Activated CD4-positive, alpha-beta memory T cell treated with anti-CD3 and anti-CD28 coated beads for 36 hours (primary cell): Measurements from ENCODE around the gene PARD3B. TPM values are rescaled to one million over a fixed set of nuclear protein-coding genes. Genes with fewer than 3 reads are reported as not detected.

Source experiments
- CTCF ChIA-PET: fragments of 350-600 bp; sonication (Branson Sonifier 250); formaldehyde crosslinking; loops from one replicate; lab custom pipeline; 2021; ENCODE audit warnings: antibody characterized with exemption, inconsistent platforms; lab: Charles Lee
- POLR2A ChIA-PET: fragments of 350-600 bp; sonication (Branson Sonifier 250); formaldehyde crosslinking; loops from one replicate; lab custom pipeline; 2021; ENCODE audit warnings: antibody characterized with exemption; lab: Charles Lee
- DNase-seq: peaks from one replicate; pipeline ENCODE4 v3.0.0-alpha.2; 2020
- H3K27ac Mint-ChIP-seq: one replicate; pipeline ENCODE4 v1.8.0; 2021; ENCODE audit warnings: mixed read lengths
- H3K27me3 Mint-ChIP-seq: one replicate; pipeline ENCODE4 v1.8.0; 2021; ENCODE audit warnings: mixed read lengths
- H3K36me3 Mint-ChIP-seq: one replicate; pipeline ENCODE4 v1.8.0; 2021; ENCODE audit warnings: mixed read lengths
- H3K4me1 Mint-ChIP-seq: one replicate; pipeline ENCODE4 v1.8.0; 2021; ENCODE audit warnings: low read depth, mixed read lengths
- H3K4me3 Mint-ChIP-seq: one replicate; pipeline ENCODE4 v1.8.0; 2021; ENCODE audit warnings: mild to moderate bottlenecking, mixed read lengths
- H3K9me3 Mint-ChIP-seq: one replicate; pipeline ENCODE4 v1.8.0; 2021; ENCODE audit warnings: mixed read lengths
- intact Hi-C: fragments of 100-400 bp; cut with micrococcal nuclease; formaldehyde crosslinking; loops from one replicate; pipeline ENCODE4 v1.15.1; 2023
- total RNA-seq, 2 experiments: library from RNA; stranded (reverse); gene quantifications; one replicate each; pipeline ENCODE4 v1.2.3, GENCODE V29; 2021

Gene PARD3B
- total RNA-seq, 2 experiments from 2014 or later = 0.07 to 0.70 TPM

DNA sequence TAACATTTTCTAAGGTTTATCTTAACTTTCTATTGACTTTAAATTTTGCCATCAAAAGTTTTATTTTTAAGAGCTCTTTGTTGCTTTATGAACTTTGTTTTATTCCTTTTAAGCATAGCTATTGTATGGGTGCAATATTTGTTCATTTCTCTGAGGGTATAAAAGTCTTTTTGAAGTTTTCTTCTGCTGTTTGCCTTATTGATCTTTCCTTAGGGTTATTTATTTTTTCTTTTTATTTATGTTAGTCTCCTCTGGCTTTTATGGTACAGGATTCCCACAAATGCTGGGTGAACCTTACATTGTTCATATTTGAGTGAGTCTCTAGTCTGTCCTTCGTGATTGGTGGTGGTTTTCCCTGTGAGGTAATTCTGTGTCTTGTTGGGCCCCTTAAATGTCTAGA is 68.4 kb downstream of the PARD3B start:
- ChIA-PET CTCF (interaction anchor here (0.9 kb wide), 1 partner anchor 195 kb away, joined by 3 read pairs; no protein-coding TSS in a partner anchor), POLR2A (no interaction called here)
- Mint-ChIP-seq H3K4me3 (no peak overlapping the region), H3K27me3 (peaks cover 2% of the 10 kb centered on the region), H3K36me3 (no peaks in the 10 kb centered on the region), H3K4me1 (no peaks in the 10 kb centered on the region), H3K9me3 (no peaks in the 10 kb centered on the region), H3K27ac (no peak overlapping the region)
- intact Hi-C loops = no loop called here
- no peak for DNase-seq

DNA sequence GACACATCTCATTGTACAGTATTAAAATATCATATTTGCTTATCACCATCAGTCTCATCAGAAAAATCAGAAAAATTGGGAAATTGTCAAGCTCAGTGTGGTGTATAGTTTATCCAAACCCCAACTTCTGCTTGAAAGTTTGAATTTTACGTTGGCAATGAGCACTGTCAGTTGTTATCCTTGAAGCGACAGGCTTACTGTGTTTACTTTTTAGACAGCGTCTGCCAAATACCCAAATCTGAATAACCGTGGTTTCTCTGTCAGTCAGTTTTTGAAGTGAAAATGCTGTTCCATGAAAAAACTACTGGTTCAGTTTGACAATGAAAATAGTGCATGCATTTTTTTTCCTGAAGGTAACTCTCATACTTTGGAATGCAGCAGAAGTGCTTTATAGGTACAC is 70.2 kb downstream of the PARD3B start:
- ChIA-PET CTCF (no interaction called here), POLR2A (no interaction called here)
- no peaks in the 10 kb centered on the region for H3K4me1 Mint-ChIP-seq
- H3K9me3 Mint-ChIP-seq = no peaks in the 10 kb centered on the region
- peaks cover 4% of the 10 kb centered on the region for H3K27me3 Mint-ChIP-seq
- DNase-seq = no peak
- H3K4me3 Mint-ChIP-seq = no peak overlapping the region
- no peaks in the 10 kb centered on the region for H3K36me3 Mint-ChIP-seq
- H3K27ac Mint-ChIP-seq = no peak overlapping the region
- intact Hi-C loops = no loop called here

DNA sequence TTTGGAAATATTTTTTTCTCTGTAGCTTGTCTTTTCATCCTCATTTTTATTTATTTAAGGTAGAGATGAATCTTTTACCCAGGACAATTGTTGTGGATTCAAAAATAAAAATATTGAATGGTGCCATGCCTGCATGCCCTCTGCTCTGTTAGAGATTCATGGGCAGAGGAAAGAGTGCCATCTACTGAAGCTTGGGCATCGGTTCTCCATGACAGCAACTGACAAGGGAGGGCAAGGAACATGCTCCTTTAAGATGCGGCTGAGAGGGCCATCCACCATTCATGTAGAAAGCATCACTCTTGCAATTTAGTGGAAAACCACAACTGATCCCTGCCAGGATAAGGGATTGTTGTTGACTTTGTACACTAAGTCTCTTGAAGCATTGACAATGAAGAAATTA is 79.9 kb downstream of the PARD3B start:
- Mint-ChIP-seq H3K4me1 (no peaks in the 10 kb centered on the region), H3K36me3 (no peaks in the 10 kb centered on the region), H3K27me3 (peaks cover 10% of the 10 kb centered on the region), H3K27ac (no peak overlapping the region), H3K4me3 (no peak overlapping the region), H3K9me3 (no peaks in the 10 kb centered on the region)
- ChIA-PET POLR2A (no interaction called here), CTCF (interaction anchor here (1.4 kb wide), 1 partner anchor 365 kb away, joined by 5 read pairs; no protein-coding TSS in a partner anchor)
- no peak for DNase-seq
- intact Hi-C loops = no loop called here

DNA sequence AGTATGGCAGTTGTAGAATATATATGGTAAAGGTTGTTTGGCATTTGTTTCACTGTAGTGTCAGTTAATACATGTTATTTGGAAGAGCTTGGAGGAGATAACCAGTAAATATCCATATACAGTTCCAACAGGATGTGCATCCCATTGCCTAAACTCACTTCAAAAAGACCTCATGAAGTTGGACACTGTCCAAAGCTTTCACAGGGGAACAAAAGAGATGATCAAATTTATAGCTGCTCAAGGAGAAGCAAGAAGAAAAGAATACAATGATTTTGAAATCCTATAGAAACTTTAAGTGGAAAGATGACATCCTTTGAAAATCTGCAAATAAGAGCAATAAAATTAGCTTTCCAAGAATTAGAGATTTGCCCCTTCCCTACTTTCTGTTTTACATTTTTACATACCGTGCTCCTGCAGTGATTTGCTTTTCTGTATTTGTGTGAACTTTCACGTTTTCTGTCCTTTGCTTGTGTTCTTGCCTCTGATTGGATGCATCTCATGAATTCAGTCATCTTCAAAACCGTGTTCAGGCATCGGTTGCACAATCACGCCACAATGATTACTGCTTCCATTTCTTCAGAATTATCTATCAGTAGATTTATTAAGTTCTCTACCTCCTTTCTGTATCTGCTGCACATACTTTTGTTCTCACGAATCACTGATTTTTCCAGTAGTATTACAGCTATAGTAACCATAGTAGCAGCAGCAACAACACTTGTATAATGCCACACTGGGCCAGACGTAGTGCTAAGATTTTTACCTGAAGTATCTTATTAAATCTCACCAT is 83.8 kb downstream of the PARD3B start:
- Mint-ChIP-seq H3K9me3 (no peaks in the 10 kb centered on the region), H3K4me1 (no peaks in the 10 kb centered on the region), H3K4me3 (no peak overlapping the region), H3K27ac (no peak overlapping the region), H3K27me3 (peaks cover 4% of the 10 kb centered on the region), H3K36me3 (no peaks in the 10 kb centered on the region)
- intact Hi-C loops = no loop called here
- POLR2A ChIA-PET = no interaction called here
- CTCF ChIA-PET = no interaction called here
- DNase-seq = no peak

DNA sequence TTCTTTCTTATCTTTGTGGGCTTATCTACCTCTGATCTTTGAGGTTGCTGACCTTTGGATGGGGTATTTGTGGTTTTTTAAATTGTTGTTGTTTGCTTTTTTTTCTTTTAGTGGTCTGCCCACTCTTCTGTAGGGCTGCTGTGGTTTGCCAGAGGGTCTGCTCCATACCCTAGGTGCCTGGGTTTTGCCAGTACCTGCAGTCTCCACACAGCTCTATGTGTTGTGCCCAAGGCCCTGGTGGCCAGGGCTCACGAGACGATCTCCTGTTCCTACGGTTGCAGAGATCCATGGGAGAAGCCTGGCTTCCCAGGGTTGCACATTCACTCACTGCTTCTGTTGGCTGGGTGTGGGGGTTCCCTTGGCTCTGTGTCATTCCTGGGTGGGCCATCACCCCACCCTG is 87.1 kb downstream of the PARD3B start:
- CTCF ChIA-PET = no interaction called here
- Mint-ChIP-seq H3K9me3 (no peaks in the 10 kb centered on the region), H3K36me3 (no peaks in the 10 kb centered on the region), H3K4me1 (no peaks in the 10 kb centered on the region), H3K27me3 (peaks cover 2% of the 10 kb centered on the region), H3K4me3 (no peak overlapping the region), H3K27ac (no peak overlapping the region)
- POLR2A ChIA-PET = no interaction called here
- no peak for DNase-seq
- intact Hi-C loops = no loop called here

DNA sequence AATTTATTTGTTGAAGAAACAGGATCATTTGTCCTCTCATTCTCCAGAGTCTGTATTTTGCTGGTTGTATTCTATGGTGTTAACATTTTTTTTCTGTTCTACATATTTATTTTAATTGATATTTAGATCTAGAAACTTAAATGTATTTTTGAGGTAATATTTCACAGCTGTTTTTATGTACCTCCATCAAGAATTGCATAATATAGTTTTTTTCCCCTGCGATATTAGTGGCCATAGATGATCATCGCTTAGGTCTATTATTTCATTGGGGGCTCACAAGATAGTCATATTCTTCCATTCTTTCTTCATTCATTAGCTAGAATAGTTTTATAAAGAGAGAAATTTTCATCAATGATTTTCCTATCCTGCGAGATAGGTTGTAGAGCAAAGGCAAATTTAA is 89.3 kb downstream of the PARD3B start:
- Mint-ChIP-seq H3K4me3 (no peak overlapping the region), H3K27ac (no peak overlapping the region), H3K36me3 (no peaks in the 10 kb centered on the region), H3K4me1 (no peaks in the 10 kb centered on the region), H3K9me3 (no peaks in the 10 kb centered on the region), H3K27me3 (peaks cover 2% of the 10 kb centered on the region)
- ChIA-PET CTCF (no interaction called here), POLR2A (no interaction called here)
- no peak for DNase-seq
- intact Hi-C loops = no loop called here

DNA sequence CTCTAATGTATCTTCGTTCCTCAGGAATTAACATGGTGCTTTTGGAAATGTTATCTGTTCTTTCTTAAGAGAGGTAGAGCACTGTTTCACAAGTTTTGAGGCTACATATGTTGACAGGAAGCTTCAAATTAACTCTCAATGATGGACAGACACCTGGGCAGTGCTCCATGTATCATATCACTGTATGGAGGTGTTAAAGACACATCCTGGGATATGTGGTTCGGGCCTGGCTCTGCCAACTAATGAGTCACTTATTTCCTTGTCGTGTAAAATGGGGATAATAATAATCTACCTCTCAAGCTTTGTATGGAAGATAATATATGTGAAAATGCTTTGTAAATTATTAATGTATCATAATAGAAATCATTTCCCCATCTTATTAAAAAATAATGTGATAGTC is 90.2 kb downstream of the PARD3B start:
- H3K4me3 Mint-ChIP-seq = no peak overlapping the region
- POLR2A ChIA-PET = no interaction called here
- H3K4me1 Mint-ChIP-seq = no peaks in the 10 kb centered on the region
- H3K9me3 Mint-ChIP-seq = no peaks in the 10 kb centered on the region
- H3K27me3 Mint-ChIP-seq = peaks cover 2% of the 10 kb centered on the region
- no peak for DNase-seq
- CTCF ChIA-PET = no interaction called here
- intact Hi-C loops = no loop called here
- H3K36me3 Mint-ChIP-seq = no peaks in the 10 kb centered on the region
- H3K27ac Mint-ChIP-seq = no peak overlapping the region

DNA sequence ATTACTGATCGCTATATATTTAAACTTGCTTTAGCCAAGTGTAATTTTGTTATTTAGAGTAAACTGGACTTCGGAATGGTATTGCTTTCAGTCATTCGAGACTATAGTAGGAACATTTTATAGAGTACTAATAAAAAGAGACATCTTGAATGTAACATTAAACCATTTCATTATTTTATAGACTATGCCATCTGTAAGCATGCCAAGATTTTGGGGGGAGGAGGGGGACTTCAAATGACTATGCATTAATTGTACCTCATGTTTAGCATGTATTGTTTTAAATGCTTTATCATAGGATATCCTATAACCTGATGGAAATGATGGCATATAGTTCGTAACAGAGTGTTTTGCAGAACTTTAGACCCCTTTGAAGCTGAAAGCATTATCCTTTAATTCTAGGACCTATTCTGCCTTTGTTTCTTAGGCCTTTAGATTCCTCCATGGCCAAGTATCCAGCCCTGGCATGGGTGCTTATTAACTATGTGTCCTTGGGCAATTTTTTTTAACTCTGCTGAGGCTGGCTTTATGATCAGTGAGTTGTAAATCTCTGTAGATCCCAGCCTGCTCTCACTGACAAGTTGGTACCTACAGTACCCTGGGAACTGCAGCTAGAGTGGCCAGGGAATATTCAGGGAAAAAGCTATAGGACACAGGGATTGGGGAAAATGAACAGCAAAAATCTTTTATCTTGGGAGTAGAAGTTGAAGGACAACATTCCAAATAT is 93.4 kb downstream of the PARD3B start:
- ChIA-PET CTCF (no interaction called here), POLR2A (no interaction called here)
- Mint-ChIP-seq H3K4me3 (no peak overlapping the region), H3K4me1 (no peaks in the 10 kb centered on the region), H3K27me3 (peaks cover 1% of the 10 kb centered on the region), H3K27ac (no peak overlapping the region), H3K36me3 (no peaks in the 10 kb centered on the region), H3K9me3 (no peaks in the 10 kb centered on the region)
- intact Hi-C loops = no loop called here
- no peak for DNase-seq

DNA sequence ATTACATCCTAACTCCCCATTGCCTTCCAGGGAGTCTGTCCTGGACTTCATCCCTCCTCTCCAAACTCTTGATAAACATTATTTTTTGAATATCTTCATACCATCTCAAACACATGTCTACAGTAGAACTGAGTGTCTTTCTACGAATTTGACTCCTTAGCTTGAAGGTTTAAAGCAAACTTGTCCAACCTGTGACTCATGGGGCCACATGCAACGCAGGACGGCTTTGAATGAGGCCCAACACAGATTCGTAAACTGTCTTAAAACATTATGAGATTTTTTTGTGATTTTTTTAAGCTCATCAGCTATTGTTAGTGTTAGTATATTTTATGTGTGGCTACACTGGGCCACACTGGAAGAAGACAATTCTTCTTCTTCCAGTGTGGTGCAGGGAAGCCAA is 98.1 kb downstream of the PARD3B start:
- H3K9me3 Mint-ChIP-seq = no peaks in the 10 kb centered on the region
- DNase-seq = no peak
- H3K36me3 Mint-ChIP-seq = no peaks in the 10 kb centered on the region
- intact Hi-C loops = no loop called here
- H3K27ac Mint-ChIP-seq = no peak overlapping the region
- H3K4me3 Mint-ChIP-seq = no peak overlapping the region
- ChIA-PET CTCF (no interaction called here), POLR2A (no interaction called here)
- H3K4me1 Mint-ChIP-seq = no peaks in the 10 kb centered on the region
- H3K27me3 Mint-ChIP-seq = peaks cover 3% of the 10 kb centered on the region

DNA sequence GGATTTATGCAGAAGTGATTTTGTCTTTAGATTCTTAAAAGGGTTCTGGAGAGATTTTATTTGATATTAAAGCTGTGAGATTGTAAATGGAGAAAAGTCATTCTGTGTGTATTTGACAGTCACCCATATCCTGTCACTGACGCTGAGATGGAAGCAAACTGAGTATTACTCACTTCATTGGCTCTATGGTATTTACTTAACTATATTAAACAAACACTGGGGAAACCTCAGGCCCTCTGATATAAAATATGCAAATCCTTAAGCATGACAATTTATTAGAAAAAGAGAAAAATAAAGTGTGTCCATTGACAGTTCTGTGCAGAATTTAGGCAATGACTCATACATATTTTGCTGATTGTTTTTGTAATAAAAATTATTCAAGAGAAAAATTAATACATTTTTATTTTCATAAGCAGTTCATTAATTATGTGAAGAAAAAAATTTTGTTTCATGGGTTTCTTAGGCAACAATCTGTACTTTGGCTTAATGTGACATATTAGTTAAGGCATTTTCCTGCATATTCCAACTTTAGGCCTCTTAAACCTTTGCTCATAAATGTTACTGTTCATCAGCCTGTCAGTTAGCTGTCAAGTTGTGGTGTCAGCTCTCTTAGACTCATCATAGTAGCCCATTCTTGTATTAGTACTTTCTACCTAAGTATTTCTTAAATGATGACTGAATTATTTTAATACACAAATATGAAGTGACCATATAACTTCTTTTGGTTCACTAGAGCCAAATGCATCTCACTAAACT is 99.9 kb downstream of the PARD3B start:
- no peaks in the 10 kb centered on the region for H3K4me1 Mint-ChIP-seq
- no peak overlapping the region for H3K4me3 Mint-ChIP-seq
- H3K27me3 Mint-ChIP-seq = peaks cover 3% of the 10 kb centered on the region
- no peak for DNase-seq
- POLR2A ChIA-PET = interaction anchor here (1.3 kb wide), 1 partner anchor 12 kb away, joined by 3 read pairs; no protein-coding TSS in a partner anchor
- CTCF ChIA-PET = no interaction called here
- no peaks in the 10 kb centered on the region for H3K36me3 Mint-ChIP-seq
- no peak overlapping the region for H3K27ac Mint-ChIP-seq
- no peaks in the 10 kb centered on the region for H3K9me3 Mint-ChIP-seq
- intact Hi-C loops = no loop called here

DNA sequence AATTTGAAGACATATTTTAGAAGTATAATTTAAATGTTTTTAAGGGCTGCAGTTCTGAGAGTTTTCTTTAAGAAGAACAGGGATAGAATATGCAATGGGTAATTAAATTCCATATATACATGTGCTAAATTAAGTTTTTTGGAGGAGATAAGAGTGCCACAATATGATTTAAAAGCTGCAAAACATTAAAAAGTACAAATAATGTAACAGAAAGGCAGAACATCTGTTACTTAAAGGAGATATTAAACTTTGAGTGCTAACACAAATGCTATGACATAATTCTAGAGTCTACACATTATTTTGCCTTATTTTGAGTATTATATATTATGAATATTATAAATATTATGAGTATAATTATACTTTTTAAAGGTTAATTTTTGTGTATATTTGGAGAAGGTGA is 102.4 kb downstream of the PARD3B start:
- intact Hi-C loops = no loop called here
- ChIA-PET CTCF (no interaction called here), POLR2A (no interaction called here)
- H3K4me3 Mint-ChIP-seq = no peak overlapping the region
- H3K9me3 Mint-ChIP-seq = peaks cover 12% of the 10 kb centered on the region
- DNase-seq = no peak
- peaks cover 1% of the 10 kb centered on the region for H3K27me3 Mint-ChIP-seq
- H3K36me3 Mint-ChIP-seq = peaks cover 3% of the 10 kb centered on the region
- no peak overlapping the region for H3K27ac Mint-ChIP-seq
- H3K4me1 Mint-ChIP-seq = no peaks in the 10 kb centered on the region

DNA sequence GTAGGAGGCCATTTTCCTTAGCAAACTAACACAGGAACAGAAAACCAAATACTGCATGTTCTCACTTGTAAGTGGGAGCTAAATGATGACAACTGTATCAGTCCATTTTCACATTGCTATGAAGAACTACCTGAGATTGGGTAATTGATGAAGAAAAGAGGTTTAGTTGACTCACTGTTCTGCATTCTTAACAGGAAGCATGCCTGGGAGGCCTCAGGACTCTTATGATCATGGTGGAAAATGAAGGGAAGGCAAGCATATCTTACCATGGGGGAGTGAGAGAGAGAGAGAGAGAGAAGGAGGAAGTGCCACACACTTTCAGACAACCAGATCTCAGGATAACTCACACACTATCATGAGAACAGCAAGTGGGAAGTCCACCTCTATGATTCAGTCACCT is 105.3 kb downstream of the PARD3B start:
- H3K9me3 Mint-ChIP-seq = peaks cover 12% of the 10 kb centered on the region
- H3K27ac Mint-ChIP-seq = no peak overlapping the region
- DNase-seq = no peak
- no peak overlapping the region for H3K4me3 Mint-ChIP-seq
- H3K27me3 Mint-ChIP-seq = peaks cover 2% of the 10 kb centered on the region
- ChIA-PET CTCF (no interaction called here), POLR2A (no interaction called here)
- peaks cover 3% of the 10 kb centered on the region for H3K36me3 Mint-ChIP-seq
- H3K4me1 Mint-ChIP-seq = no peaks in the 10 kb centered on the region
- intact Hi-C loops = no loop called here
